Ammon's horn (tissue), 1 donor: Measurements from ENCODE around the gene ART4.

Source experiments
- DNase-seq: peaks from one replicate; pipeline ENCODE4 v3.0.0-alpha.2; 2016; ENCODE audit warnings: low spot score

Gene ART4, protein sequence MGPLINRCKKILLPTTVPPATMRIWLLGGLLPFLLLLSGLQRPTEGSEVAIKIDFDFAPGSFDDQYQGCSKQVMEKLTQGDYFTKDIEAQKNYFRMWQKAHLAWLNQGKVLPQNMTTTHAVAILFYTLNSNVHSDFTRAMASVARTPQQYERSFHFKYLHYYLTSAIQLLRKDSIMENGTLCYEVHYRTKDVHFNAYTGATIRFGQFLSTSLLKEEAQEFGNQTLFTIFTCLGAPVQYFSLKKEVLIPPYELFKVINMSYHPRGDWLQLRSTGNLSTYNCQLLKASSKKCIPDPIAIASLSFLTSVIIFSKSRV

DNA sequence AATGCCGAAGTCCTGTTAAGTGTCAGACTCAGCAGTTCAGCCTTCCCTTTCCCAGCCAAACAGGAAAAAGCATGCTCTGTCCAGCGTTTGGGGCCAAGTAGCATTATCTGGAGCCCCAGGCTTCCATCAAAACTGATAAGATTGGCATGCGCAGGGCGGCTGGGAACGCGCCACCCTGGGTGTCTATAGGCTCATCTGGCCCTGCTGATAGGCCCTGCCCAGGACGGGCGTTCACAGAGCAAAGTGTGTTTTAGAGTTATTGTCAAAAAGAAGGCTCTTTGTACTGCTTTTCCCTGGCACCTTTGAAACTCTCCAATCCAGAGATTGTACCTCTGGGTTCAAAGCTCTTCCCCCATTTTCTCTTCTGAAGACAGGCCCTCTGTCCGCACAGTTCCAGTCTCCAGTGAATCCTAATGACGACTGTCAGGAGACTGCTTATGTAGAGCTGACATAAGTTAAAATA is at the start of gene ART4:
TSS of gene ART4 (minus strand) at position 102 of the 463 bp plus-strand sequence. CDS start 413 bp downstream, outside the sequence.
- DNase-seq: no peak

DNA sequence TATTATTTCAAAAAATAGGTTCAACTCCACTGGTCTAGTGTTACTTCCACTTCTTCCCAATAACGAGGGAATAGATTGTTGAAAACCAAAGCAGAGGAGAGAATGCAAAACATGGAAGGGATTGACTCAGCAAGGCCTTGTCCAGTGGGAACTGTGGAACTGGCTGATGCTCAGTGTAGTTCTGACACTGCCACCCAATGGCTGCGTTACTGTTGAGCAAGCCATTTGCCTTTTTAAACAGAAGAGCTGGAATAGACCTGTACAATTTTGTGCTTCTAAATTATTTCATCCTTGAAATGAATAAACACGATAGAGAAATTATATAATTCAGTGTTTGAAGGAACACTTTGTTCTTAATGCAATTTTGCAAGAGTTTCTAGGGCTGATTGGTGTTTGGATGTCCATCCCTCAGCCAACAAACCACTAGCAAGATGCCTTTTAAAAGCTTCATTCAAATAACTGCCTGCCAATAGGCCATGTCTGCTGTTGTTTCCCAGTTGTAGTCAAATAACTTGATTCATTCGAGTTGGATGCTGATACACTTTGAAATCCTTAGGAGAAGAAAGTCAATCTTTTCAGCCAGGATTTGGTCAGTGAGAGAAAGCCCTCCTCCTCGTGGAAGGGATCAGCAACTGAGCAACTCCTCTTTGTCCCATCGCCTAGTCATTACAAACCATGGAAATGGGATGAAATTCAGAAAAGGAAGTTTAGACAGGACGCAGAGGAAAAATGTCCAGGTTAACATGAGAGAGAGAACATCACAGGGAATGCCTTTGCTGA is 49.6 kb upstream of the ART4 start:
- DNase-seq: peak; percentile 52

DNA sequence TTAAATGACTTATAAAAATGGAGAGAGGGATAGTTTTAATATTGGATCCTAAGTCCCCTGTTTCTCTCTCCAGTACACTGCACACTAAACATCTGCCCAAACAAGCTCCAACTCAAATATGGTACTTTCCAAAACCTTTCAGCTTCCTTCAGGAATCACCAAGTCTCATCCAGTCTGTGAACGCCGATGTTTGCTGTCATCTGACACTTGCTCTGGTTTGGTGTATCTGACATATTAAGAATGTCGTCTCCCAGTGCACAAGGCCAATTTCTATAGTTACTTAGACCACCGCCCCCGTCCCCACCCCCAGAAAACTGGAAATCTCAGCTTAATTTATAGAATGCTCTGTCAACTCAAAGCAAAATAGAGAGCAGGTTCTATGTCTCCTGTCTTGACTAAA is 47.4 kb upstream of the ART4 start:
- DNase-seq: no peak

DNA sequence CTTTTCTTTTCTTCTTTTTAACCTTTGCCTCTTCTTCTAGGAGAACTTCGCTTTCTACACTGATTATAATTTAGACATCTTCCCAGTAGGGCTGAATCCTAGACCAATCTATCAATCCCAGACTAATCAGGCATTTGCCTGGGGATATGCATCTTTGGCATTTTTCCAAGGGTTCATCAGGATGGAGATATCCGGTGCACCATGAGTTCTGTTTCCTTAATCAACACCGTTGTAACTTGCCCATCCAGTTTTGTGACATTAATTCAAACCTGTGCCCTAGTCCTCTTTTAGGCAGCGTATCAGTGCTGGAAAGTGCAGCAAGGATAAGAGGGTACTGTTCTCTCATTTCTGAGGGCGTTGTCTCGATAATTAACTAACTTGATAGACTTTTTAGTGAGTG is 42.9 kb upstream of the ART4 start:
- DNase-seq: no peak

DNA sequence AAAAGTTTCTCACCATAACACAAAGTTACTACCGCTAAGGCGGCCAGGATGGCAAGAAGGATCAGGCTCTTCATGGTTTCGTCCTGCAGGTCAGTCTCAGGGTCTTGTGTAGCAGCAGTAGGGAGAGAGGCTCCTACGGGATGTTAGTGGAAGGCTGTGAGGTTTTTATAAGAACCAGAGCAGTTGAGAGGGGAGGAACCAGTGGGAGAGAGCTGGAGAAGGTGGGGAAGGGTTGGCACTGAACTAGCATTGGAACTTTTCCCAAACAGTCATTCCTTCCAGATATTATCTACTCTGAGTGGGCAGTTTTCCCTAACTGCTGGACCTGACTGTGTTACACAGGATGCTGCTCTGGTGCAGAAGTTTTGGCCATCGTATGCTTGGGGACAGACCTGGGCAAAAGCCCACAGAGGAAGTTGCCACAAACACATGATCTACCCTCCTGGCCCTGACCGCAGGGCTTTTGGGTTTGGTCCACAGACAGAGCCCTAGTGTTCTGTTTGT is 42.4 kb upstream of the ART4 start, which contains the start of gene MGP:
TSS of gene MGP (minus strand) at position 137 of the 504 bp plus-strand sequence. CDS start at position 74, 63 bp downstream.
- DNase-seq: peak; percentile 23

DNA sequence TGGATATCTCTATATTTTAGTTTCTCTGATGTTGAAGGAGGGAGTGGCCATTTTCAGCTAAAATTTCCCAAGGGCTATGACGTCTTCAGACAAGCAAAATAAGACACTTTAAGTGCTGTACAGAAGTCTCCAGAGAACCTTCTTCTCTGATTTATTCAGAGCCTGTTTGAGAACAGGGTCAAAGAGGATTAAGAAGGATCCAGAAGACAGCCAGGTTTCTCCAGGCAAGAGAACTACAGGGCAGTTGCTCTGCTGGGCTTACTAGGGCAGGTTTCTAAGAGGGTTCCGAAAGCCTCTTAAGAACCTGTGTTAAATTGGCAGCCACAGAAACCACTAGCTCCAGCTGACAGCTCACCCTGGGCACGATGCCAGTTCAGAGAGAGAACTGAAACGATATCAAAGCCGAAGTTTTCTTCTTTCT is 41.1 kb upstream of the ART4 start:
- peak; percentile 86 for DNase-seq

DNA sequence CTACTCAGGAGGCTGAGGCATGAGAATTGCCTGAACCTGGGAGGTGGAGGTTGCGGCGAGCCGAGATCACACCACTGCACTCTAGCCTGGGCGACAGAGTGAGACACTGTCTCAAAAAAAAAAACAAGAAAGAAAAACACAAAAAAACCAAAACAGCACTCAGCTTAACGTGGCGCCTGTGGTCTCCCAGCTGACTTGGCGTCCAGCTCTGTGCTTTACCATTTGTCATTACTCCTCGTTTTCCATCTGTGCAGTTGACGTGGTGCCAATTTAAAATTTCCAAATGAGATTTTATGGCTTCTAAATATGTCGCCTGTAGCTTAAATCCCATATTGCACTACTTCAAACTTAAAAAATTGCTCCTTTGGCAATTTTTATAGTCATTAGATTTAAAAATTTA is 40.4 kb upstream of the ART4 start:
- no peak for DNase-seq

DNA sequence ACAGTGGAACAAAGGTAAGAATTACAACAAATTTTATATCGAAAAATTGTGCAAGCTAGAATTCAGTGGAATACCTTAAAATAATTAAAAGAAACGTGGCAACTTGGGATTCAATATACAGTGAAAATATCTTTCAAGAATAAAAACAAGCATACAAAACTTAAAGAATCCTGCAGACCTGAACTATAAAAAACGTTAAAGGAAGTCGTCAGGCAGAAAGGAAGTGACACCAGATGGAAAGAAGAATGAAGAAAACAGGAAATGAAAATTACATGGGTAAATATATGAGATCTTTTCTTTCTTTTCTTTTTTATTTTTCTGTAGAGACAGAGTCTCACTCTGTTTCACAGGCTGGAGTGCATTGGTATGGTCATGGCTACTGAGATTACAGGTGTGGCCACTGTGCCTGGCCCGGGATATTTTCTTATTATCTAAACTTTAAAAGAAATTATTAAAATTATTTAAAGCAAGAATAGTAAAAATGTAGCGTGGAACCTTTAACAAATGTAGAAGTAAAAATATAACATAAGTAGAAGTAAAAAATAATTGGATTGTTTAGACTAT is 37.6 kb upstream of the ART4 start:
- DNase-seq: no peak

DNA sequence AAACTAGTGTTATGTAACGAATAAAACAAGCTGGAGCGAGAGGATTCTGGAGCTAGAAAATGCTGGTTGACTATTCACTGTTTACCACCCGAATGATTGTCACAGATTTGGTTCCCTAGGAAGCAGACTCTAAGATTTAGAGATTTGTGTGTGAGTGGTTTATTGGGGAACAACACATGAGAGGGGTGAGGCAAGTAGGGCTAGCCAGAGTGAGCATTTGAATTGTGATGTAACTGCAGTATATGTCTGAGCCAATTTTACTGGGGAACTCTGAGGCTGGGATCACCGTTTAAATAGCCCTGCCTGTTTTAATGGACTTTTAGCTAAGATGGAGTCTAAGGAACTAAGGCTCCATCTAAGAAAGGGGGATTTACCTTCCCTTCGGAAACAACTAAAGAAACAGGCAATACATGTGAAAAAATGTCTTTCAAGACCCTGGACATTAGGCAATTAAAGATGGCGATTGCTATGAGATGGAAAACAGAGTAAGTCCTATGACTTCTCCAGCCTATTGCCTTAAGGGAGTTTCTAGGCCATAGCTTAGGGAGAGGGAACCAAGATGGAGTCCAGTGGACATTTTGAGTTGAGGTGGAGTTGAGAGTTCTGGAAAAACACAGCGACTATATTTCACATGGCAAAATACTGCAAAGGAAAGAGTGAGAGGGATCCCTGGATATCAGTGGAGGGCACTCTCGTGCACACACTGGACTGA is 36.1 kb upstream of the ART4 start:
- DNase-seq: no peak

DNA sequence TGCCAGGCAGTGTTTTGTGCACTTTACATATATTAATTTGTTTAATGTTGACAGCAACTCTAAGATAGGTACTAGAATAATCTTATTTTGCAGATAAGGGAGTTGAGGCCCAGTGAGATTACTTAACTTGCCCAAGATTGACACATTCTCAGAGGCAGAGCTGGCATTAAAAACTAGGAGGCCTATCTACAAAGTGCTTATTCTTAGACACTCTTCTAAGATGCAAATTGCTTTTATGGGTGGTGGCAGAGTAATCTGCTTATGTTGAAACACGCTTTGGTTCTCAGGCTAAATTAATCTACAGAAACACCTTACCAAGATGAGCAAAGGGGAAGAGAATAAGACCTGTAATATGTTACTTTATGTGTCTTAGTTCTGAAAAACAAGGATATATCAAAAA is 35.2 kb upstream of the ART4 start:
- no peak for DNase-seq

DNA sequence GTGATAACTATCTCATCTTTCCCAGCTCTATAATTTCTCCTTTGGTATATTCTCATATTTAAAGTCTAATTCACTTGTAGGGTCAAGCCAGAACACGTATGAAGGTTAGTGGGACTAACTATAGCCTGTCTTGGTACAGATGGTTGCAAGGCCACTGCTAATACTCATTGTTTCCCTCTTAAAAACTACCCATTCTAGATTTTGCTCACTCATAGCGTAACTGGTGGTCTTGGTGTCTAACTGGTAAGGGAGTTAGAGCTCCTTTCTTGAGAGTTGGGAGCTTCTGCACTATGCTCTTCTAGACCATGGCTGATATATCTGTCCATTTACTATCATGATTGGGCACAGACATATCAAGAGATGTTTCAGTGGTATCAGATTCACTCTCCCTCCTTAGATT is 33.5 kb upstream of the ART4 start:
- DNase-seq: no peak

DNA sequence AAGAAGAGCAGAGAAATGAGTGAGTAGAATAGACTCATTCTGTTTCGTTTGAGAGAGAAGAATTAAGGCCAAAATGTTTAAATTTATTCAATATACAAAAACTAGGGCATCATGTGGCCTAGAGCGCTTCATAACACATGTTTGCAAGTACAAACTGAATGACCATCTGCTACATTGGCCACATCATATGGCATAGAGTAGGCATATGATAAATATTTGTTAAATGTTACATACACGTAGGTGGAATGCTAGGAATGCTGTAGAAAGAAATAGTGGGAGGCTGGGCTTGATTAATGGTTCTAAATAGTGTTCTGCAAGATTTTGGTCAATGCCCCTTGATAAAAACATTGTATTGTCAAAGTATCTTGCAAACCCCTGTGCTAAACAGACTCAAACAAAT is 31.6 kb upstream of the ART4 start:
- no peak for DNase-seq

DNA sequence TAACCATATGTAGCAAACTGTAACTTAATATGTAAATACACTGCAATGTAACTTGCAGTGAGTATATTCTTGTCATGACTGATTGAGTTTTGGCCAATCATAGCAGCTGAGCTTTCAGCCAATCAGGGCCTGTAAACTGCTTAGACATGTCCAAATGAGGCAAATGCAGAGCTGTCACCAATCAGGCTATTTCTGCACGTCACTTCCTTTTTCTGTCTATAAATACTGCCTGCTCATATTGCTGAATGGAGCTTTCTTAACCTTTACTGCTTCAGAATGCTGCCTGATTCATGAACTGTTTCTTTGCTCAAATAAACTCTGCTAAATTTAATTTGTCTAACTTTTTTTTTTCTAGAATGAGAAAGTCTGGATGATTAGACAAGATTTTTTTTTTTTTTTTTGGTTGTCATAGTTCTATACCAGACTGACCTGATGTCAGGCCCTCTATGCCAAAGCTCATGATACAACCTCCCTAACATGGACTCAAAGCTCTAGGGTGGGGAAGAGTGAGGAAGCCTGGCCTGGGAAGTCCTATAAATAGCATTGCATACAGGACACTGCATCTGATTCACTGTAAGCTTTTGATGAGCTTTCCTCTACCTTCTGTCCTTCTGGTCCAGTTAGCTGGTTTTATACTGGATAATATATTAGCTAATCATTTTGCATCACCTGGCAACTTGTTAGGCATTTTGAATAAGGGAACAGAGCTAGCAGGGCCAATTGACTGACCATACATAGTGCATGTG is 30.3 kb upstream of the ART4 start:
- DNase-seq: no peak

DNA sequence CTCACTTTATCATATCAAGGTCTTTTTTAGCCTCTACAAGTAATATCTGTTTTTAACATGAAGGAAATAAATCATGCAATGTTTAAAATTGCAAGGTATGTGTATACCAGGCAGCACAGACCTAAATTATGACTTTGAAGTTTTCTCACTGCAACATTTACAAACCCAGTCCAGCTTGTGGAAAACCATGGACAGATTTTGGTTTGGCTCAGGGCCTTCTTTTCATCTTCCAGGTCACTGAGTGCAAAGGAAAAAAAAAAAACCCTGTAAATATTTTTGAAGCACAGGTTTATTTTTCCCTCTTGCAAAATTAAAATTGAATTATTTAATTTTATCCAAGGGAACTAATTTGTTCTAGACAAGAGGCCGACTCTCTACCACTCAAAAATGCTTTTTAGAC is 28.6 kb upstream of the ART4 start:
- no peak for DNase-seq

DNA sequence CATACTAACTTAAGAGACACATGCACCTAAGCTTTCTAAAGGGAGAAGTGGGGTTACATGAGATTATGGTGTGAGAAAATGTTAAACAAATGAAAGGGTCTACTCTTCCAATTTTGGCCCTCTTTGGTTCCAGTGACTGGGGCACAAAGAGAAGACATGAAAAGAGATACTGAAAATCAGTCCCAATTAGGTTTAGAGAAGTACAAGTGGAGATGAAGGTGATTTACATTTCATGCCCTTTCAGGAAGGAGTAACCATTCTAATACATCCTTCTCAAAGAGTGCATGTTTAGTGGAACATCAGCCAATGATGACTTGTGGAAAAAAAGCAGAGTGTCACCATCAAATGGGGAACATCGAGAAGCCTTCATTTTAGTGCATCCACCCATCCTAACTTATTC is 27.9 kb upstream of the ART4 start:
- DNase-seq: no peak

DNA sequence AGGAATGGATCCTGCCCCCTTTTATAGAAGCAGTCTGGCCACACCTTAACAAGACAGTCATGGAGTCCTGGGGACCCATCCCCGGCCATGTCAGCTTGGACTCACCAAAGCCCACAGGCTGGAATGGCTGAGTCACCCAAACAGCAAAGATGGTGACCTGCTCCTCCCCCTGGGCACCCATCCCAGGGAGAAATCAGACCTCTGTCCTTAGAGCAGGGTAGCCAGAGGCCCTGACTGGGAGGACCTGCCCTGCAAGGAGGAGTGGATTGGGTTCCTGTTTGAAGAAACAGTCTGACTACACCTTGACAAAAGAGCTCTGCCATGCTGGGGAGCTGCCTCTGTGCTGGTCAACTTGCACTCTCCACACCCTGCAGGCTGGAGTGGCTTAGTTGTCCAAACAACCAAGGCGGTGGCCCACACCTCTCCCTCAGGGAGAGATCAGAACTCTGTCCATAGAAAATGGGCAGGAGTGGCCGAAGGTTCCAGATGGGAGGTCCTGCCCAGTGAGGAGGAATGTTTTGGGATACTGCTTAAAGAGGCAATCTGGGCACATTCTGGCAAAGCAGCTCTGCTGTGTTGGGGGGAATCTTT is 25.7 kb upstream of the ART4 start:
- no peak for DNase-seq

DNA sequence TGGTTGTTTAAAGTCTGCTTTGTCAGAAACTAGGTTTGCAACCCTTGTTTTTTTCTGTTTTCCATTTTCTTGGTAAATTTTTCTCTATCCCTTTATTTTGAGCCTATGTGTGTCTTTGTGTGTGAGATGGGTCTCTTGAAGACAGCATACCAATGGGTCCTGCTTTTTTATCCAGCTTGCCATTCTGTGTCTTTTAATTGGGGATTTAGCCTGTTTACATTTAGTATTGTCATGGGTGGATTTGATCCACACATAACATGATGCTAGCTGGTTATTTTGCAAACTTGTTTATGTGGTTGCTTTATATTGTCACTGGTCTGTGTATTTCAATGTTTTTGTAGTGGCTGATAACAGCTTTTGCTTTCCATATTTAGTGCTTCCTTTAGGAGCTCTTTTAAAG is 17.2 kb upstream of the ART4 start:
- no peak for DNase-seq

DNA sequence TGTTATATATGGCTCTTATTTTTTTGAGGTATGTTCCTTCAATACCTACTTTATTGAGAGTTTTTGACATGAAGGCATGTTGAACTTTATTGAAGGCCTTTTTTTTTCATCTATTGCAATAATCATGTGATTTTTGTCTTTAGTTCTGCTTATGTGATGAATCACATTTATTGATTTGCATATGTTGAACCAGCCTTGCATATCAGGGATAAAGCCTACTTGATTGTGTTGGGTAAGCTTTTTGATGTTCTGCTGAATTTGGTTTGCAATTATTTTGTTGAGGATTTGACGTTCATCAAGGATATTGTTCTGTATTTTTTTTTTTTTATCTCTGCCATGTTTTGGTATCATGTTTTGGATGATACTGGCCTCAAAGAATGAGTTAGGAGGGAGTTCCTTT is 15.2 kb upstream of the ART4 start:
- no peak for DNase-seq

DNA sequence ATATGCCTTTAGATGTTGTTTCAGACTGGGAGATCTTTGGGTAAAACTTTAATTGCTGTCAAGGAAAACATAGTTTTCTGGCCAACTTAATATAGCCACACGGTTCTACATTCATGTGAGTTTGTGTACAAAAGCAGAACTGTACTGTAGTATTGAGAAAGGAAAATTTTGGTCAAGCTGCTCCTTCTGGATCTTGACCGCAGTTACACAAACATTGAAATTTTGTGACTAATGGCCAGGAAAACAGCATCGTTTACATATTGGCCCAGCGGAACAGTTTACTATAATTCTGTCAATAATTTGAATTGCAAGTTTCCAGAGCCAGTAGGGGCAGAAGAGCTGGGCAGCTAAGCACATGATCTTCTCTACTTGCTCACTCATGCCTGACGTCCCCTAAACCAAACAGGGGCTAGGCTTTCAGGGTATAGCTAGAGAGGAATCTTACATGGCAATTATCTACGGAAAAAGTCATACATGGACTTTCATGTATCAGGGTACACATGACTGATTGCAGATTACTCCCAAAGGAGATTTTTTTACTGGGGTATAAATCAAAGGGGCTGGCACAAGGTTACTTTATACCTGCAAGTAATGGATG is 11.4 kb upstream of the ART4 start:
- no peak for DNase-seq

DNA sequence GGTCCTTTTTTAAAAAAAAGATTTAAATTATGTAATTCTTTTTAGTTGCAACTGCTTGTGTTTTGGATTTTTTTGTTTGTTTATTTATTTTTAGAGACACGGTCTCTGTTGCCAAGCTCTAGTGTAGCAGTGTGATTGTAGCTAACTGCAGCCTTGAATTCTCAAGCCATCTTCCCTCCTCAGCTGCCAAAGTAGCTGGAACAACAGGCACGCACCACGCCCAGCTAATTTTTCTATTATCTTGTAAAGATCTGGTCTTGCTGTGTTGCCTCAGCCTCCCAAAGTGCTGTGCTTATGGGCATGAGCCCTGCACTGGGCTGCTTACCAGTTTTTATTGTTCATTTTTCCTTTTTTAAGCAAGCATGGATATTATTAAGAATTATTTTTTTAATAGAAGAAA is 10.6 kb upstream of the ART4 start:
- no peak for DNase-seq

DNA sequence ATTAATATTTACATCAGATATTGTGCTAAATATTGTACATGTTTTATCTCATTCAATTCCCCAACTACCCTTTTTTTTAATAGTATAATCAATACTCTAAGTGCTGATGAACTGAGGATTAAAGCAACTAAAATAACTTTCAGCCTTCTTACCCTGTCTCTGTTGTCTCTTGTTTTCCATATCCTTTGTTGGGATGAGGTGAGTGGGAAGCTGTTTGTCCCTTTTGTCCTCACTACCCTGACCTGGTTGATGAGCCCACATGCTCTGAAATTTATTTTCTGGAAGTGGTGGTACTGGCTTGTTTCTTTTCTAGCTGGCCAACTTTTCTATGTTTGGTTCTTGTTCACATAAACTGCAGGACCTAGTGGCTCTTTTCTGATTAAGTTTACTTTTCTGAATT is 9.6 kb upstream of the ART4 start:
- no peak for DNase-seq
